Measurements from ENCODE around the gene MMP24.

DNA sequence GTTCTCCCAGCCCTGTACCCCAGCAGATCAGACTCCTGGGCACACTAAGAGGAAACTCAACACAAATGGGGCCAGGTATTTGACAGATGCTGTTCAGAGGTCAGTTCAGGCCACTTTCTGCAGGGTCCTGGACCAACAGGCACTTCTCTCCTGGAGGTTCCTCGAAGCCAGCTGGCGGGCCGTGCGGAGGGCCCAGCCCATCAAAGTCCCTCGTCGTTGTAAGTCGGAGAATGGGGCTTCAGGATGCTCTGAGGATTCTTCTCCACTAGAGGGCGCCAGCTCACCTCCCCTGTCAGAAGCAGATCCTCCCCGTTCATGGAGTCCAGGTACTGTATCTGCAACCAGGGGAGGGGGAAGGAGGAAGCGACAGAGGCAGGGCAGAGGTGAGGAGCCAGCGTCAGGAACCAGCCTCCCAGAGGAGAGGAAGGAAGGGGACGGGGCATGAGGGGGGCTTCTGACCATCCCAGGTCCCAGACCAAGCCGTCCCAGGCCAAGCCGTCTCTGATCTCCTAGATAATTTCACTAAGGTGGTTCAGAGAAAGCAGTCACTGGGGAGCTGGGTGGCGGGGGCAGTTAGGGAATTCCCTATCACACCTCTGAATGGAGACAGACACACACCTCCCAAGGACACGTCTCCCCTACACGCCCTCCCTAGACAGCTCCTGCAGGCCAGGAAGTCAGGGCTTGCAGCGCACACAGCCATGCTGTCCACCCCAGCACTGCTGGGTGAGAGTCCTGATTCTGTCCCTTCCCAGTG lies 77.4 kb downstream of the MMP24 start:
- TF ChIP-seq, protein P1, sequence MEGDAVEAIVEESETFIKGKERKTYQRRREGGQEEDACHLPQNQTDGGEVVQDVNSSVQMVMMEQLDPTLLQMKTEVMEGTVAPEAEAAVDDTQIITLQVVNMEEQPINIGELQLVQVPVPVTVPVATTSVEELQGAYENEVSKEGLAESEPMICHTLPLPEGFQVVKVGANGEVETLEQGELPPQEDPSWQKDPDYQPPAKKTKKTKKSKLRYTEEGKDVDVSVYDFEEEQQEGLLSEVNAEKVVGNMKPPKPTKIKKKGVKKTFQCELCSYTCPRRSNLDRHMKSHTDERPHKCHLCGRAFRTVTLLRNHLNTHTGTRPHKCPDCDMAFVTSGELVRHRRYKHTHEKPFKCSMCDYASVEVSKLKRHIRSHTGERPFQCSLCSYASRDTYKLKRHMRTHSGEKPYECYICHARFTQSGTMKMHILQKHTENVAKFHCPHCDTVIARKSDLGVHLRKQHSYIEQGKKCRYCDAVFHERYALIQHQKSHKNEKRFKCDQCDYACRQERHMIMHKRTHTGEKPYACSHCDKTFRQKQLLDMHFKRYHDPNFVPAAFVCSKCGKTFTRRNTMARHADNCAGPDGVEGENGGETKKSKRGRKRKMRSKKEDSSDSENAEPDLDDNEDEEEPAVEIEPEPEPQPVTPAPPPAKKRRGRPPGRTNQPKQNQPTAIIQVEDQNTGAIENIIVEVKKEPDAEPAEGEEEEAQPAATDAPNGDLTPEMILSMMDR (IDR thresholded peaks at IDR 0.05): peak; percentile 89 to 95 (median 93)
- TF ChIP-seq POLR2A (IDR thresholded peaks at IDR 0.05) (no peak), POLR2AphosphoS5 (IDR thresholded peaks at IDR 0.05) (no peak)
